Stimulated activated CD4-positive, alpha-beta T cell treated with anti-CD3 and anti-CD28 coated beads, Interleukin-2, amount 100 ng/mL, for 4 hours (primary cell): ENCODE measurements around the gene MGMT.

Source experiments
- DNase-seq: peaks from one replicate; pipeline ENCODE4 v3.0.0-alpha.2; 2020; ENCODE audit warnings: low read depth

Gene MGMT

GRCh38 chr10:129655679-129656031, 188.6 kb downstream of the MGMT start:
- no peak for DNase-seq

- DNase-seq, result no peak
Observed at GRCh38 chr10:129656642-129657041, 189.6 kb downstream of the MGMT start.

- no peak for DNase-seq
Observed at GRCh38 chr10:129657297-129658017, 190.4 kb downstream of the MGMT start.

GRCh38 chr10:129658376-129659072, 191.5 kb downstream of the MGMT start:
- no peak for DNase-seq

- no peak for DNase-seq
Observed at GRCh38 chr10:129659508-129660268, 192.6 kb downstream of the MGMT start.

- no peak for DNase-seq
Observed at GRCh38 chr10:129660569-129660968, 193.5 kb downstream of the MGMT start.

- no peak for DNase-seq
Observed at GRCh38 chr10:129662426-129662825, 195.4 kb downstream of the MGMT start.

- no peak for DNase-seq
Observed at GRCh38 chr10:129670124-129670523, 203.1 kb downstream of the MGMT start.

- DNase-seq, result no peak
Observed at GRCh38 chr10:129673292-129673691, 206.3 kb downstream of the MGMT start.

- no peak for DNase-seq
Observed at GRCh38 chr10:129675027-129675769, 208.2 kb downstream of the MGMT start.

- no peak for DNase-seq
Observed at GRCh38 chr10:129676014-129676413, 209.0 kb downstream of the MGMT start.

GRCh38 chr10:129677377-129677927, 210.4 kb downstream of the MGMT start:
- DNase-seq, result no peak

- DNase-seq, result no peak
Observed at GRCh38 chr10:129678186-129678585, 211.1 kb downstream of the MGMT start.

GRCh38 chr10:129679207-129679606, 212.2 kb downstream of the MGMT start:
- DNase-seq, result no peak

GRCh38 chr10:129680661-129681344, 213.8 kb downstream of the MGMT start:
- no peak for DNase-seq

- DNase-seq, result no peak
Observed at GRCh38 chr10:129681856-129682255, 214.8 kb downstream of the MGMT start.

- DNase-seq, result no peak
Observed at GRCh38 chr10:129683519-129683918, 216.5 kb downstream of the MGMT start.

- no peak for DNase-seq
Observed at GRCh38 chr10:129683920-129684319, 216.9 kb downstream of the MGMT start.

GRCh38 chr10:129685271-129685670, 218.2 kb downstream of the MGMT start:
- no peak for DNase-seq

- no peak for DNase-seq
Observed at GRCh38 chr10:129689671-129690071, 222.6 kb downstream of the MGMT start.
